Ectodermal cell (in vitro differentiated cells): Measurements from ENCODE around the gene NSRP1.
"Not testable (repeated sequence)": the region's sequence is repeated elsewhere in the genome, so short reads cannot be mapped to it uniquely, and the experiment has no call there.

Experiments
- H3K27ac ChIP-seq: 2 replicates; pipeline ENCODE4 v1.7.0; 2013; ENCODE audit warnings: mild to moderate bottlenecking, low read depth, low read length; ENCODE audit not compliant: insufficient read depth, poor library complexity, severe bottlenecking
- H3K27me3 ChIP-seq: 2 replicates; pipeline ENCODE4 v1.7.0; 2013; ENCODE audit warnings: mild to moderate bottlenecking, low read length; ENCODE audit not compliant: insufficient read depth, control insufficient read depth, poor library complexity, severe bottlenecking
- H3K36me3 ChIP-seq: one replicate; pipeline ENCODE4 v1.7.0; 2013; ENCODE audit warnings: low read length; ENCODE audit not compliant: control insufficient read depth, insufficient read depth
- H3K4me1 ChIP-seq: one replicate; pipeline ENCODE4 v1.7.0; 2013; ENCODE audit warnings: low read length; ENCODE audit not compliant: control insufficient read depth, insufficient read depth
- H3K4me3 ChIP-seq: 2 replicates; pipeline ENCODE4 v1.7.0; 2013; ENCODE audit warnings: low read depth, low read length, control low read depth; ENCODE audit not compliant: insufficient read depth
- H3K9me3 ChIP-seq: 2 replicates; pipeline ENCODE4 v1.7.0; 2013; ENCODE audit warnings: mild to moderate bottlenecking, low read length, moderate library complexity; ENCODE audit not compliant: control insufficient read depth
- WGBS, 2 experiments: methylation state at CpG; one replicate each; pipeline ENCODE4 v1.1.7; 2013; ENCODE audit warnings: missing lambda C conversion rate in 2 of 2; 5-methylcytosine and 5-hydroxymethylcytosine counted together

Gene NSRP1

GRCh38 chr17:30226878-30227277 lies 110.3 kb downstream of the NSRP1 start:
- no peaks in the 10 kb centered on the region for H3K9me3 ChIP-seq
- H3K36me3 ChIP-seq, result no peaks in the 10 kb centered on the region
- 93% methylated on average over 10 of the region's 10 CpGs for WGBS, 2 experiments
- H3K27ac ChIP-seq, result no peak overlapping the region
- peaks cover 11% of the 10 kb centered on the region for H3K27me3 ChIP-seq
- H3K4me3 ChIP-seq, result no peak overlapping the region
- H3K4me1 ChIP-seq, result peaks cover 5% of the 10 kb centered on the region

- H3K4me1 ChIP-seq, result no peaks in the 10 kb centered on the region
- H3K9me3 ChIP-seq, result no peaks in the 10 kb centered on the region
- WGBS, 2 experiments, result 91 to 94% methylated on average over 3 of the region's 3 CpGs
- peaks cover 23% of the 10 kb centered on the region for H3K27me3 ChIP-seq
- no peak overlapping the region for H3K4me3 ChIP-seq
- H3K36me3 ChIP-seq, result no peaks in the 10 kb centered on the region
- no peak overlapping the region for H3K27ac ChIP-seq
Observed at GRCh38 chr17:30228011-30228410, 111.4 kb downstream of the NSRP1 start.

- H3K4me1 ChIP-seq, result no peaks in the 10 kb centered on the region
- no peak overlapping the region for H3K4me3 ChIP-seq
- no peaks in the 10 kb centered on the region for H3K9me3 ChIP-seq
- no peaks in the 10 kb centered on the region for H3K36me3 ChIP-seq
- no peak overlapping the region for H3K27ac ChIP-seq
- peaks cover 33% of the 10 kb centered on the region for H3K27me3 ChIP-seq
- WGBS, 2 experiments, result 91% methylated on average over 7 of the region's 7 CpGs
Observed at GRCh38 chr17:30229012-30229411, 112.4 kb downstream of the NSRP1 start.

DNA sequence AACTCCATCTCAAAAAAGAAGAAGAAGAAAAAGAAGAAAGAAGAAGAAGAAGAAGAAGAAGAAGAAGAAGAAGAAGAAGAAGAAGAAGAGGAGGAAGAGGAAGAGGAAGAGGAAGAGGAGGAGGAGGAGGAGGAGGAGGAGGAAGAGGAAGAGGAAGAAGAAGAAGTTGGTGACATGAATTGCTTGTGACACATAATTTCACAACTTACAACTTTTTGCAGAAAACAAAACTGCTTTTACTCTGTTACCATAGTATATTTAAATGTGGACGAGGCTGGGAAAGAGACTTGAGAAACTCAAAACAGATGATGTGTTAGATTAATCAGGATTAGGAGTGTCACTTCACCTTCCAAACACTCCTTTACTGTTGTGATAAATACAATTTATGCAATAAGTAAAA lies 113.4 kb downstream of the NSRP1 start:
- H3K4me1 ChIP-seq, H3K9me3 ChIP-seq, H3K27ac ChIP-seq, H3K36me3 ChIP-seq, H3K4me3 ChIP-seq: not testable (repeated sequence)
- WGBS, 2 experiments, result no CpG with 5 or more reads among the region's 1 CpG
- peaks cover 43% of the 10 kb centered on the region for H3K27me3 ChIP-seq

DNA sequence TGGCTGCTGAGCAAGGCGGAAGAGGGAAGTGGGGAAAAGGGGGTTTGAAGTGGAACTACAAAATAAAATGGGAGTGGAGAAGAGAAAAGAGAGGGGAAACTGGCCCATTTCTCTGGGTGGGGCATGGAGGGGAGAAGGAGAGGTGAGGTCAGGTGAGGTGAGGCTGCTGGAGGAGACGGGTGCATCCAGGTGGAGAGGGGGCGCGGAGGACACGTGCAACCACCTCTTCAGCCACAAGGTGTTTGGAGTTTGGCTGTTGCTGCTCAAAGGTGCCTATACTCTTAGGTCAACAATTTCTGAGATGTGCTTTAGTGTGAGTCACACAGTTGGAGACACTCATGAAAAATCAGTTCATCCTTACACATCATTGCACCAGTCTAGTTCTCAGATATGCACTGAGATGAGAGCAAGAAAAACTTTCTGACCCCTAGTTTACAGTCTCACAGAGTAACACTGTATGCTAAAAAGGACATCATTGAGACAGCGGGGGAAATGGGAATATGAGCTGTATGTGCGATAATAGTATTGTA lies 114.0 kb downstream of the NSRP1 start:
- Histone ChIP-seq H3K4me3 (no peak overlapping the region), H3K27me3 (peaks cover 49% of the 10 kb centered on the region), H3K27ac (no peak overlapping the region), H3K4me1 (peaks cover 5% of the 10 kb centered on the region), H3K9me3 (no peaks in the 10 kb centered on the region), H3K36me3 (no peaks in the 10 kb centered on the region)
- 82 to 86% methylated on average over 7 of the region's 7 CpGs for WGBS, 2 experiments

GRCh38 chr17:30232015-30232823 lies 115.6 kb downstream of the NSRP1 start:
- no peak overlapping the region for H3K4me3 ChIP-seq
- 83 to 88% methylated on average over 10 of the region's 10 CpGs for WGBS, 2 experiments
- peaks cover 65% of the 10 kb centered on the region for H3K27me3 ChIP-seq
- no peaks in the 10 kb centered on the region for H3K9me3 ChIP-seq
- H3K4me1 ChIP-seq, result peaks cover 11% of the 10 kb centered on the region
- no peaks in the 10 kb centered on the region for H3K36me3 ChIP-seq
- no peak overlapping the region for H3K27ac ChIP-seq

GRCh38 chr17:30232824-30233427 lies 116.3 kb downstream of the NSRP1 start:
- peaks cover 72% of the 10 kb centered on the region for H3K27me3 ChIP-seq
- WGBS, 2 experiments, result 81 to 82% methylated on average over 11 of the region's 11 CpGs
- H3K9me3 ChIP-seq, result no peaks in the 10 kb centered on the region

GRCh38 chr17:30234296-30234695 lies 117.7 kb downstream of the NSRP1 start:
- H3K9me3 ChIP-seq, result no peaks in the 10 kb centered on the region
- H3K27me3 ChIP-seq, result peaks cover 86% of the 10 kb centered on the region
- no peaks in the 10 kb centered on the region for H3K36me3 ChIP-seq
- whole genome bisulfite sequencing, 2 experiments, result 85 to 90% methylated on average over 6 of the region's 6 CpGs
- H3K27ac ChIP-seq, result no peak overlapping the region
- H3K4me3 ChIP-seq, result no peak overlapping the region
- H3K4me1 ChIP-seq, result peaks cover 28% of the 10 kb centered on the region

More at GRCh38 chr17:30232824-30233427, 116.3 kb downstream of the NSRP1 start:
- H3K36me3 ChIP-seq, result no peaks in the 10 kb centered on the region
- H3K4me3 ChIP-seq, result no peak overlapping the region
- H3K4me1 ChIP-seq, result peaks cover 17% of the 10 kb centered on the region
- no peak overlapping the region for H3K27ac ChIP-seq

- Histone ChIP-seq H3K36me3 (no peaks in the 10 kb centered on the region), H3K9me3 (no peaks in the 10 kb centered on the region), H3K4me3 (no peak overlapping the region), H3K27ac (no peak overlapping the region), H3K4me1 (peaks cover 28% of the 10 kb centered on the region), H3K27me3 (peaks cover 92% of the 10 kb centered on the region)
- 65% methylated on average over 12 of the region's 12 CpGs for WGBS, 2 experiments
Observed at GRCh38 chr17:30234964-30235363, 118.3 kb downstream of the NSRP1 start.
